ENCODE measurements around the gene TOP1. TPM values are rescaled to one million over a fixed set of nuclear protein-coding genes. Genes with fewer than 3 reads are reported as not detected.

The TOP1 gene
- total and polyA plus RNA-seq, 3 experiments from 2014 or later: 15.0 to 103 (median 98.5) TPM

DNA sequence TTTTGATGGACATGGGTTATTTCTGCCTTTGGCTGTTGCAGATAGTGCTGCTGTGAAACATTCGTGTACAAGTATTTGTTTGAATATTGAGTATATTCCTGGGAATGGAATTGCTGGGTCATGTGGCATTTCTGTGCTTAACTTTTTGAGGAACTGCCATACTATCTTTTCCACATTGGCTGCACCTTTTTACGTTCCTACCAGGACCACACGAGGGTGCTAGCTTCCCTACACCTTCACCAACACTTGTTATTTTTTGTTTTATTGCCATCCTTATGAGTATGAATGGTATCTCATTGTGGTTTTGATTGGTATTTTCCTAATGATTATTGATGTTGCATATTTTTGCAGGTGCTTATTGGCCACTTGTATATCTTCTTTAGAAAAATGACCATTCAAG lies 60.9 kb downstream of the TOP1 start:
- Mint-ChIP-seq H3K4me1 (peaks cover 12 to 17% (median 15%) of the 10 kb centered on the region in 3 donors), H3K9me3 (no peaks in the 10 kb centered on the region), H3K4me3 (no peak overlapping the region), H3K36me3 (peaks cover 0 to 75% (median 20%) of the 10 kb centered on the region in 3 donors), H3K27me3 (no peaks in the 10 kb centered on the region), H3K27ac (peak overlapping the region in 4 of 8 donors; percentile 40 to 92 (median 53))
- H3K36me3 ChIP-seq (ENCODE audit: insufficient read depth, low read length): peaks cover 23% of the 10 kb centered on the region
- no peak overlapping the region for H3K27ac ChIP-seq (ENCODE audit: low read depth, low read length)
- no peak overlapping the region for H3K4me3 ChIP-seq (ENCODE audit: low read length)
- H3K4me1 ChIP-seq (ENCODE audit: insufficient read depth, low read length): peaks cover 8% of the 10 kb centered on the region
- H3K27me3 ChIP-seq (ENCODE audit: insufficient read depth, low read length, poor library complexity, severe bottlenecking): no peaks in the 10 kb centered on the region
- no peak for DNase-seq
- no peaks in the 10 kb centered on the region for H3K9me3 ChIP-seq (ENCODE audit: low read length)
- CTCF ChIA-PET: interaction anchor here (1.1 to 1.4 kb wide), 2 partner anchors 99 to 121 kb away, joined by 4 read pairs; no protein-coding TSS in a partner anchor
- POLR2A ChIA-PET: no interaction called here

DNA sequence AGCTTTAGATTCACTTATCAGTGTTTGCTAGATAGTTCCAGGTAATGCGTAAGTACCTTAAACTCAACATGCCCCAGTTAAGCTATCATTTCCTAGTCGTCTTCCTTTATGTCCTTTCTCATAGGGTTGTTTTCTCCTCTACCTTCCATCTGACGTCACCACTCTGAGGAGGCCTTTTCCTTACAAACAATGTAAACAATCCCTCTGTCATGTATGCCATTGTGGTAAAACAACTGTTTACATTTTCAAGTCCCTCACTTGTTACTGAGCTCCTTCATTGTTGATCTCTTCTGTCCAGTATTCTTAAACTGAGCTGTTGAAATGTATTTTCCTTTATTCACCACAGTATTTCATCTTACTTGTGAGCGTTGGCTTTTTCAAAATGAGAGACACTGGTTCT lies 63.3 kb downstream of the TOP1 start:
- Mint-ChIP-seq H3K4me1 (peaks cover 2 to 11% (median 3%) of the 10 kb centered on the region in 3 donors), H3K36me3 (peaks cover 0 to 73% (median 15%) of the 10 kb centered on the region in 3 donors), H3K27me3 (no peaks in the 10 kb centered on the region), H3K27ac (peak overlapping the region in 2 of 8 donors; percentile 56 to 62), H3K9me3 (no peaks in the 10 kb centered on the region), H3K4me3 (no peak overlapping the region)
- POLR2A ChIA-PET: no interaction called here
- H3K27me3 ChIP-seq (ENCODE audit: insufficient read depth, low read length, poor library complexity, severe bottlenecking): no peaks in the 10 kb centered on the region
- no peak for DNase-seq
- CTCF ChIA-PET: interaction anchor here (0.9 to 5.1 kb wide), 3 partner anchors 101 to 129 kb away, joined by 4 to 45 read pairs (median 11); no protein-coding TSS in a partner anchor
- H3K4me3 ChIP-seq (ENCODE audit: low read length): no peak overlapping the region
- no peaks in the 10 kb centered on the region for H3K9me3 ChIP-seq (ENCODE audit: low read length)
- peaks cover 1% of the 10 kb centered on the region for H3K4me1 ChIP-seq (ENCODE audit: insufficient read depth, low read length)
- H3K36me3 ChIP-seq (ENCODE audit: insufficient read depth, low read length): peaks cover 23% of the 10 kb centered on the region
- H3K27ac ChIP-seq (ENCODE audit: low read depth, low read length): no peak overlapping the region

DNA sequence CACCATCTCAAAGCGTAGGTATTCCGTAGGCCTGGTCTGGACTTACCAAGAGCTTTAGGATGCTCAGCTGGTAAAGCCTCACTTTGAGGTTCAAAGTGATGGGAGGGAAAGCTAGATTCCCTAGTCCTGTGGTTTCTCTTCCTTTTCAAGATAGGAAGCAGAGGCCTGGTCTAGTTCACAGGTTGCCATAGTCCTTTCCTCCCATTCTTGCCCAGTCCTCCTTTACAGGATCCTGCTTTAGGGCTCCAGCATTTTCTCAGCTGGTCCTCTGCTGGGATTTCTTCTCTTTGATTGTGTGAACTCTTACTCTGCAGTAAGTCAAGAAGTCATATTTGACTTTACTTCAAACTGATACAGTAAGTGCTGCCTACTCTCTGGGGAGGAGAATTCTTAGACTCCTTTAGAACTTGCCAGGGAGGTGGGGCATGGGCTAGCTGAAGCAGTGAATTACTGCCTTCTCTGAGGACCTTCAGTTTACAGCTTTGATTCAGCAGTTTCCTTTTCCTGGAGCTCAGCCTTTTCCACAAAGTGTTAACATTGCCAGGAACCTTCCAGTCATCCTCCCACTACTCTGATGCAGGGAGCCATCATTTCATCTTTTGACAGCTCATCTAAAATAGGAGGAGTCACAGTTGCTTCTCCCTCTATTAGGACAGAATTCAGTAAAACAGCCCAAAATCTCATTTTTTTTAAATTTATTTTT lies 65.9 kb downstream of the TOP1 start:
- Histone ChIP-seq H3K27ac (ENCODE audit: low read depth, low read length) (no peak overlapping the region), H3K4me1 (ENCODE audit: insufficient read depth, low read length) (no peaks in the 10 kb centered on the region), H3K4me3 (ENCODE audit: low read length) (no peak overlapping the region), H3K36me3 (ENCODE audit: insufficient read depth, low read length) (peaks cover 47% of the 10 kb centered on the region), H3K9me3 (ENCODE audit: low read length) (no peaks in the 10 kb centered on the region), H3K27me3 (ENCODE audit: insufficient read depth, low read length, poor library complexity, severe bottlenecking) (no peaks in the 10 kb centered on the region)
- ChIA-PET POLR2A (no interaction called here), CTCF (interaction anchor here (0.9 to 5.1 kb wide), 24 partner anchors 8 to 245 kb away, joined by 3 to 96 read pairs (median 4); no protein-coding TSS in a partner anchor)
- peaks cover 0 to 8% (median 0%) of the 10 kb centered on the region in 3 donors for H3K4me1 Mint-ChIP-seq
- no peak for DNase-seq
- H3K27me3 Mint-ChIP-seq: no peaks in the 10 kb centered on the region
- no peak overlapping the region for H3K4me3 Mint-ChIP-seq
- H3K9me3 Mint-ChIP-seq: no peaks in the 10 kb centered on the region
- peaks cover 0 to 80% (median 16%) of the 10 kb centered on the region in 3 donors for H3K36me3 Mint-ChIP-seq
- peak overlapping the region in 6 of 8 donors; percentile 30 to 70 (median 42) for H3K27ac Mint-ChIP-seq

DNA sequence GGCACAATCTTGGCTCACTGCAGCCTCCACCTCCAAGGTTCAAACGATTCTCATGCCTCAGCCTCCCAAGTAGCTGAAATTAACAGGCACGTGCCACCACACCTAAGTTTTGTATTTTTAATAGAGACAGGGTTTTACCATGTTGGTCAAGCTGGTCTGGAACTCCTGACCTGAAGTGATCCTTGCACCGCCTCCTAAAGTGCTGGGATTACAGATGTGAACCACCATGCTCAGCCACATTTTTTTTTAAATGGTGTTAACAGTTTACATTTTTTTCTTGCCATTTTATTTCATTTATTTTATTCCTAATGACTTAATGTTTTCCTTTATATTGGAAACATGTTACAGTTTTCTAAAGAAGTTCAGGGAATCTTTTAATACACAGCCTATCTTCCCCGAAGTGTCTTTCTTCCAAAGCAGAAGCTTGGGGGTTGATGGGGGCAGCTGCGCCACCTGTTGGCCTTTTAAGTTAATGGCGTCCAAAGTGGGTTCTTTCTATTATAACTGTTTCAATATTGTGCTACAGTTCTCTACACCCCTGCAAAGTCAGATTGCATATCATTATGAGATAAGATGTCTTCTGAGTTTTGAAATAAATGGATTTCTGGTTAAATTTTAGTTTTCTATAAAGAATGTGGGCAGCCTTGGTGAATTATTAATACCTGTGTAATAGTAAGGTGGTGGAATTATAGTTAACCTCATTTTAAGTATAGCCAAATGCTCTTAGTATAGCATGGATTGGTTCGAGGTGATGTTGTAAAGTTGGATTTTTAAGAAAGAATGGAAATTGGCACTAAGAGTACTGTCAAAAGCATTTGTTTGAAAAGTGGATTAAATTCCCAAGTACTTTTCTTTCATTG lies 66.7 kb downstream of the TOP1 start:
- ChIA-PET POLR2A (no interaction called here), CTCF (interaction anchor here (0.7 to 5.1 kb wide), 26 partner anchors 9 to 244 kb away, joined by 3 to 96 read pairs (median 4); no protein-coding TSS in a partner anchor)
- no peak overlapping the region for H3K27ac ChIP-seq (ENCODE audit: low read depth, low read length)
- Mint-ChIP-seq H3K36me3 (peaks cover 6 to 83% (median 20%) of the 10 kb centered on the region in 3 donors), H3K4me1 (peaks cover 0 to 8% (median 0%) of the 10 kb centered on the region in 3 donors), H3K4me3 (no peak overlapping the region), H3K27me3 (no peaks in the 10 kb centered on the region), H3K27ac (peak overlapping the region in 3 of 8 donors; percentile 52 to 83 (median 55)), H3K9me3 (no peaks in the 10 kb centered on the region)
- peak; percentile 27 to 76 (median 47) for DNase-seq
- H3K9me3 ChIP-seq (ENCODE audit: low read length): no peaks in the 10 kb centered on the region
- no peaks in the 10 kb centered on the region for H3K4me1 ChIP-seq (ENCODE audit: insufficient read depth, low read length)
- no peaks in the 10 kb centered on the region for H3K27me3 ChIP-seq (ENCODE audit: insufficient read depth, low read length, poor library complexity, severe bottlenecking)
- H3K4me3 ChIP-seq (ENCODE audit: low read length): no peak overlapping the region
- H3K36me3 ChIP-seq (ENCODE audit: insufficient read depth, low read length): peaks cover 52% of the 10 kb centered on the region

DNA sequence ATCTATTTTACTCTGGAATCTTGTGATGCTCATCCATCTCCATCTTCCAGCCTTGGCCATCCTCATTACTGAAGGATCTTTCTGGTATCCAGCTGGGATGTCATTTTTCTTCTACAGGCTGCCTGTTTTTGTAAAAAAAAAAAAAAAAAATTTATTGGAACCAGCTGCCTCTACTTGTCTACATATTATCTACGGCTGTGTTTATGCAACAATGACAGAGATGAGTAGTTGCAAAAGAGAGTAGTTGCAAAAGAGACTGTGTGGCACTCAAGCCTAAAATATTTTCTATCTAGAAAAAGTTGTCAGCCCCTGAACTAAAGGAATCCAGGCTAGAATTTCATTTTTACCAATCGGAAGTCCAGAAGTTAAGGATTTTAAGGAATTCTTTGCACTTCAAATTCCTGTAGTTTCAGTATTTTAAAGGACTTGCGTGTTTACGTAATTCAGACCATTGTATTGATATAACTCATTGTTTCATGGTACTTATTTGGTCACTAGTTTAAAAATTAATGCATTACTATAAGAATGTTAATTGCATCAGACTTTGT lies 70.2 kb downstream of the TOP1 start:
- H3K27ac Mint-ChIP-seq: peak overlapping the region in 1 of 8 donors; percentile 87
- ChIA-PET POLR2A (no interaction called here), CTCF (interaction anchor here (0.8 to 1.6 kb wide), 3 partner anchors 108 to 136 kb away, joined by 3 to 5 read pairs (median 5); no protein-coding TSS in a partner anchor)
- peaks cover 12 to 85% (median 19%) of the 10 kb centered on the region in 3 donors for H3K36me3 Mint-ChIP-seq
- H3K4me3 ChIP-seq (ENCODE audit: low read length): no peak overlapping the region
- H3K4me3 Mint-ChIP-seq: no peak overlapping the region
- H3K27ac ChIP-seq (ENCODE audit: low read depth, low read length): no peak overlapping the region
- H3K27me3 ChIP-seq (ENCODE audit: insufficient read depth, low read length, poor library complexity, severe bottlenecking): no peaks in the 10 kb centered on the region
- peaks cover 50% of the 10 kb centered on the region for H3K36me3 ChIP-seq (ENCODE audit: insufficient read depth, low read length)
- no peaks in the 10 kb centered on the region for H3K27me3 Mint-ChIP-seq
- no peak for DNase-seq
- peaks cover 0 to 8% (median 0%) of the 10 kb centered on the region in 3 donors for H3K4me1 Mint-ChIP-seq
- no peaks in the 10 kb centered on the region for H3K4me1 ChIP-seq (ENCODE audit: insufficient read depth, low read length)
- no peaks in the 10 kb centered on the region for H3K9me3 ChIP-seq (ENCODE audit: low read length)
- no peaks in the 10 kb centered on the region for H3K9me3 Mint-ChIP-seq

DNA sequence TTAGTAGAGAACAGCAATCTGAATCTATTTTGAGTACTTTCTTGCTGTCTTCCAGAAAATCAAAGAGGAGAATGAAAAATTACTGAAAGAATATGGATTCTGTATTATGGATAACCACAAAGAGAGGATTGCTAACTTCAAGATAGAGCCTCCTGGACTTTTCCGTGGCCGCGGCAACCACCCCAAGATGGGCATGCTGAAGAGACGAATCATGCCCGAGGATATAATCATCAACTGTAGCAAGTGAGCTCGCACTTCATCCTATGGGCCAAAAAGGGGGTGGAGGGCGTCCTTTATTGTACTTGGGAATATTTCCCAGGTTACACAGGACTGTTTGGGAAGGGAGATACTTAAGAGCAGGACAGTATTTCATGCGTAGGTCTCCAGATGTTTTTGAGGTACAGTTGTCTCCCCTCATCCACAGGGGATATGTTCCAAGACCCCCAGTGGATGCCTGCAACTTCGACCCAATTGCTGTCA lies 71.4 kb downstream of the TOP1 start:
- Histone ChIP-seq H3K27ac (ENCODE audit: low read depth, low read length) (no peak overlapping the region), H3K4me3 (ENCODE audit: low read length) (no peak overlapping the region), H3K4me1 (ENCODE audit: insufficient read depth, low read length) (no peaks in the 10 kb centered on the region), H3K27me3 (ENCODE audit: insufficient read depth, low read length, poor library complexity, severe bottlenecking) (no peaks in the 10 kb centered on the region), H3K36me3 (ENCODE audit: insufficient read depth, low read length) (peaks cover 61% of the 10 kb centered on the region), H3K9me3 (ENCODE audit: low read length) (no peaks in the 10 kb centered on the region)
- Mint-ChIP-seq H3K27ac (peak overlapping the region in 1 of 8 donors; percentile 23), H3K27me3 (no peaks in the 10 kb centered on the region), H3K4me3 (no peak overlapping the region), H3K4me1 (peaks cover 0 to 5% (median 0%) of the 10 kb centered on the region in 3 donors), H3K36me3 (peaks cover 12 to 91% (median 22%) of the 10 kb centered on the region in 3 donors), H3K9me3 (no peaks in the 10 kb centered on the region)
- DNase-seq: no peak
- ChIA-PET POLR2A (no interaction called here), CTCF (interaction anchor here (1.6 kb wide), 1 partner anchor 109 kb away, joined by 5 read pairs; no protein-coding TSS in a partner anchor)

DNA sequence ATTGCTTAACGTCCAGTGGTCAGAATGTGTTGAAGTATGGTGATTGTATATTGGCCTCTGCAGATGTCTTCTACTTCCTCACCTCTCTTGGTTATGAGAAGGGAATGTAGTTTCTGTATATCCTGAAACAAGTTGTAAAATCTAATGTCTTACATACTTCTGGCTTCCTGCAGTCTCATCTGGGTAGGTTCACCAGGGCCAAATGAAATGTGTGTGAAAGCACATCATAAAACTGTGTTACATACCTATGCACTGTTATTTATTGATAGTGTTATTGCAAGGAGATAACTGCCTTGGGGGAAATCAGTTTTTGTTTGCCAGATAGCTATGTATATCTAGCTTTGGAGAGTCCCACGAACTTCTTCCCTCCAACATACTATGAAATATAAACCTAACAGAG lies 73.0 kb downstream of the TOP1 start:
- no peak overlapping the region for H3K4me3 ChIP-seq (ENCODE audit: low read length)
- no peaks in the 10 kb centered on the region for H3K27me3 Mint-ChIP-seq
- no peak for DNase-seq
- H3K4me1 Mint-ChIP-seq: no peaks in the 10 kb centered on the region
- no peak overlapping the region for H3K27ac ChIP-seq (ENCODE audit: low read depth, low read length)
- no peak overlapping the region for H3K4me3 Mint-ChIP-seq
- CTCF ChIA-PET: no interaction called here
- peaks cover 12 to 85% (median 22%) of the 10 kb centered on the region in 3 donors for H3K36me3 Mint-ChIP-seq
- peaks cover 66% of the 10 kb centered on the region for H3K36me3 ChIP-seq (ENCODE audit: insufficient read depth, low read length)
- no peaks in the 10 kb centered on the region for H3K4me1 ChIP-seq (ENCODE audit: insufficient read depth, low read length)
- H3K27me3 ChIP-seq (ENCODE audit: insufficient read depth, low read length, poor library complexity, severe bottlenecking): no peaks in the 10 kb centered on the region
- POLR2A ChIA-PET: no interaction called here
- no peaks in the 10 kb centered on the region for H3K9me3 ChIP-seq (ENCODE audit: low read length)
- H3K9me3 Mint-ChIP-seq: no peaks in the 10 kb centered on the region
- H3K27ac Mint-ChIP-seq: no peak overlapping the region

Measured in CD8-positive, alpha-beta memory T cell (primary cell).